A549 (cell line): ENCODE data around the gene TSPAN8.

ENCODE experiments used
- CBX2 ChIP-seq: fragments of 200-600 bp; sonication (generic); IDR thresholded peaks from 2 replicates; pipeline ENCODE4 v1.6.1; 2016; ENCODE audit warnings: low read depth, mild to moderate bottlenecking, borderline replicate concordance
- CHD2 ChIP-seq: fragments of 150-350 bp; IDR thresholded peaks from 2 replicates; pipeline ENCODE4 v1.6.1; 2014; ENCODE audit warnings: low read length; ENCODE audit not compliant: partially characterized antibody
- CTCF ChIP-seq: fragments of >200 bp; sonication (Bioruptor Twin); formaldehyde crosslinking; IDR thresholded peaks from 3 replicates; pipeline ENCODE4 v1.5.1; 2016
- EP300 ChIP-seq, 2 experiments: fragments of >200 bp; sonication (Bioruptor Twin); formaldehyde crosslinking; IDR thresholded peaks; 2 replicates in 1 of 2; 3 replicates in 1 of 2; pipeline ENCODE4 v1.6.1; 2016 to 2017
- MAX ChIP-seq: IDR thresholded peaks from 2 replicates; pipeline ENCODE4 v1.6.1; 2012
- MYC ChIP-seq: IDR thresholded peaks from 2 replicates; pipeline ENCODE4 v1.6.1; 2012; ENCODE audit warnings: mild to moderate bottlenecking, inconsistent platforms, low read length, improper control_type of control experiment, borderline replicate concordance
- PBX3 ChIP-seq: IDR thresholded peaks from 2 replicates; pipeline ENCODE4 v1.6.1; 2012
- POLR2A ChIP-seq: IDR thresholded peaks from 2 replicates; pipeline ENCODE4 v1.6.1; 2012; ENCODE audit warnings: mild to moderate bottlenecking, low read length
- RARB ChIP-seq: fragments of 250-450 bp; sonication (Bioruptor Pico); IDR thresholded peaks from 2 replicates; pipeline ENCODE4 v1.8.0; 2021; ENCODE audit warnings: mild to moderate bottlenecking, moderate library complexity
- RFX5 ChIP-seq: fragments of 450-650 bp; IDR thresholded peaks from 2 replicates; pipeline ENCODE4 v1.7.1; 2014; ENCODE audit warnings: antibody characterized with exemption, mild to moderate bottlenecking, moderate library complexity
- SMC3 ChIP-seq: fragments of >200 bp; sonication (Bioruptor Twin); formaldehyde crosslinking; IDR thresholded peaks from 3 replicates; pipeline ENCODE4 v1.6.1; 2018; ENCODE audit warnings: inconsistent platforms
- TF ChIP-seq, protein P1 (sequence below): IDR thresholded peaks from 2 replicates; pipeline ENCODE4 v1.6.1; 2012; ENCODE audit warnings: low read depth, borderline replicate concordance

DNA sequence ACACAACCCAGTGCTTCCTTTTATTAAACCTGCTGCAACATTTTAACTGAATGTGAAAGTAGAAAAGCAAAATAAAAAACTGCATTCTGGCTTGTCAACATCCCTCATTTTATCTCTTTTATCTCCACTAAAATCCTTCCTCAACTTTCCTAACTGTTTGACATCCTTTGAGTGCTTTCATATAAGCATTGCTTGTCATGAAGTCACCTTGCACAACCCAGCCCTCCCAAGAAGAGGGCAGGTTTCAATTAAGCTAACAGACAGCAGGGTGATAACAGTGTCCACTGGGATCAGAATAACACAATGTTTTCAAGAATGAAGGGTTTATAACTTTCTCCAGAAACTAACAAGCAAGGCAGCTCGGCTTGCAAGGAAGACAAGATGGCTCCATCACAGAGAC lies 16.3 kb upstream of the TSPAN8 start:
- TF ChIP-seq POLR2A (no peak), MYC (no peak), CTCF (no peak), CHD2 (no peak), RARB (CRISPR knock-in tag) (no peak), MAX (no peak), SMC3 (no peak), RFX5 (no peak), CBX2 (no peak), PBX3 (no peak), EP300 (IDR thresholded peaks at IDR 0.05) (no peak)
- TF ChIP-seq, protein P1, sequence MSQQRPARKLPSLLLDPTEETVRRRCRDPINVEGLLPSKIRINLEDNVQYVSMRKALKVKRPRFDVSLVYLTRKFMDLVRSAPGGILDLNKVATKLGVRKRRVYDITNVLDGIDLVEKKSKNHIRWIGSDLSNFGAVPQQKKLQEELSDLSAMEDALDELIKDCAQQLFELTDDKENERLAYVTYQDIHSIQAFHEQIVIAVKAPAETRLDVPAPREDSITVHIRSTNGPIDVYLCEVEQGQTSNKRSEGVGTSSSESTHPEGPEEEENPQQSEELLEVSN: no peak
